ENCODE data around the gene GDPD3. TPM values are rescaled to one million over a fixed set of nuclear protein-coding genes. Genes with fewer than 3 reads are reported as not detected.

The GDPD3 gene
- total RNA-seq, 1 donor from 2014 or later, result 2.2 TPM

- no peak for TF ChIP-seq CTCF (IDR thresholded peaks at IDR 0.05)
- no peaks in the 10 kb centered on the region for H3K27me3 Mint-ChIP-seq (ENCODE audit: low read depth)
These were observed 36.1 kb upstream of the GDPD3 start for GRCh38 chr16:30149250-30149930.

GRCh38 chr16:30147843-30148510, 34.6 kb upstream of the GDPD3 start:
- no peak overlapping the region for H3K27ac Mint-ChIP-seq (ENCODE audit: unreplicated experiment)
- H3K4me3 Mint-ChIP-seq (ENCODE audit: unreplicated experiment), result no peak overlapping the region
- H3K27me3 Mint-ChIP-seq (ENCODE audit: low read depth), result no peaks in the 10 kb centered on the region
- H3K36me3 Mint-ChIP-seq (ENCODE audit: low read depth), result peaks cover 2% of the 10 kb centered on the region
- no peak for TF ChIP-seq CTCF (IDR thresholded peaks at IDR 0.05)
- no peaks in the 10 kb centered on the region for H3K4me1 Mint-ChIP-seq (ENCODE audit: low read depth)
- peaks cover 12% of the 10 kb centered on the region for H3K9me3 Mint-ChIP-seq (ENCODE audit: low read depth)
- no peak for DNase-seq (ENCODE audit: low spot score)

More at GRCh38 chr16:30149250-30149930, 36.1 kb upstream of the GDPD3 start:
- H3K36me3 Mint-ChIP-seq (ENCODE audit: low read depth), result peaks cover 2% of the 10 kb centered on the region
- no peak overlapping the region for H3K4me3 Mint-ChIP-seq (ENCODE audit: unreplicated experiment)
- DNase-seq (ENCODE audit: low spot score), result no peak
- peaks cover 12% of the 10 kb centered on the region for H3K9me3 Mint-ChIP-seq (ENCODE audit: low read depth)
- H3K27ac Mint-ChIP-seq (ENCODE audit: unreplicated experiment), result no peak overlapping the region
- H3K4me1 Mint-ChIP-seq (ENCODE audit: low read depth), result no peaks in the 10 kb centered on the region

- H3K9me3 Mint-ChIP-seq (ENCODE audit: low read depth), result peaks cover 12% of the 10 kb centered on the region
- H3K4me1 Mint-ChIP-seq (ENCODE audit: low read depth), result no peaks in the 10 kb centered on the region
- no peaks in the 10 kb centered on the region for H3K27me3 Mint-ChIP-seq (ENCODE audit: low read depth)
- DNase-seq (ENCODE audit: low spot score), result no peak
- no peak for TF ChIP-seq CTCF (IDR thresholded peaks at IDR 0.05)
- H3K4me3 Mint-ChIP-seq (ENCODE audit: unreplicated experiment), result no peak overlapping the region
- peaks cover 2% of the 10 kb centered on the region for H3K36me3 Mint-ChIP-seq (ENCODE audit: low read depth)
- H3K27ac Mint-ChIP-seq (ENCODE audit: unreplicated experiment), result no peak overlapping the region
These were observed 32.3 kb upstream of the GDPD3 start for GRCh38 chr16:30145657-30146056.

DNA sequence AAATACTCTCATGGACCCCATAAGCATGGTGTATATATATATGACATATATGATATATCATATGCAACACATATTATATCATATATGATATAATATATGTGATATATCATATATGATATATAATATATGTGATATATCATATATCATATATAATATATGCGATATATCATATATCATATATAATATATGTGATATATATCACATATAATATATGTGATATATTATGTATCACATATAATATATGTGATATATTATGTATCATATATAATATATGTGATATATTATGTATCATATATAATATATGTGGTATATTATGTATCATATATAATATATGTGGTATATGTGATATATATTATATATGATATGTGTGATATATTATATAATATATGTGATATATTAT, 31.6 kb upstream of the GDPD3 start:
- no peaks in the 10 kb centered on the region for H3K27me3 Mint-ChIP-seq (ENCODE audit: low read depth)
- peaks cover 8% of the 10 kb centered on the region for H3K9me3 Mint-ChIP-seq (ENCODE audit: low read depth)
- no peak for TF ChIP-seq CTCF (IDR thresholded peaks at IDR 0.05)
- peaks cover 2% of the 10 kb centered on the region for H3K36me3 Mint-ChIP-seq (ENCODE audit: low read depth)
- no peak overlapping the region for H3K27ac Mint-ChIP-seq (ENCODE audit: unreplicated experiment)
- no peak for DNase-seq (ENCODE audit: low spot score)
- no peak overlapping the region for H3K4me3 Mint-ChIP-seq (ENCODE audit: unreplicated experiment)
- no peaks in the 10 kb centered on the region for H3K4me1 Mint-ChIP-seq (ENCODE audit: low read depth)

DNA sequence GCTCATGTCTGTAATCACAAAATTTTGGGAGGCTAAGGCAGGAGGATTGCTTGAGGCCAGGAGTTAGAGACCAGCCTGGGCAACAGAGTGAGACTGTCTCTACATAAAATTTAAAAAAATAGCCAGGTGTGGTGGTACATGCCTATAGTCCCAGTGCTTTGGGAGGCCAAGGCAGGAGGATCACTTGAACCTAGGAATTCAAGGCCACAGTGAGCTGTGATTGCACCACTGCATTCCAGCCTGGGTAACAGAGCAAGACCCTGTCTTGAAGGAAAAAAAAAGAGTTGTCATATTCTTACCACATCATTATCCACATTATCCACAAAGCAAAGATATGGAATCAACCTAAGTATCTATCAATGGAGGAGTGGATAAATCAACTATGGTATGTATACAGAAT, 30.7 kb upstream of the GDPD3 start:
- Mint-ChIP-seq H3K9me3 (ENCODE audit: low read depth) (peaks cover under 1% of the 10 kb centered on the region), H3K4me1 (ENCODE audit: low read depth) (no peaks in the 10 kb centered on the region), H3K4me3 (ENCODE audit: unreplicated experiment) (no peak overlapping the region), H3K36me3 (ENCODE audit: low read depth) (no peaks in the 10 kb centered on the region), H3K27ac (ENCODE audit: unreplicated experiment) (no peak overlapping the region), H3K27me3 (ENCODE audit: low read depth) (no peaks in the 10 kb centered on the region)
- DNase-seq (ENCODE audit: low spot score), result no peak
- no peak for TF ChIP-seq CTCF (IDR thresholded peaks at IDR 0.05)
